HK-2 (cell line): ENCODE data around the gene UACA.
A peak's percentile ranks its signal among the peaks of the same experiment; 100 is the strongest.
"Not testable (repeated sequence)": the region's sequence is repeated elsewhere in the genome, so short reads cannot be mapped to it uniquely, and the experiment has no call there.

Source experiments
- DNase-seq: peaks from one replicate; pipeline ENCODE4 v3.0.0-alpha.2; 2018; ENCODE audit not compliant: unreplicated experiment

Gene UACA, protein sequence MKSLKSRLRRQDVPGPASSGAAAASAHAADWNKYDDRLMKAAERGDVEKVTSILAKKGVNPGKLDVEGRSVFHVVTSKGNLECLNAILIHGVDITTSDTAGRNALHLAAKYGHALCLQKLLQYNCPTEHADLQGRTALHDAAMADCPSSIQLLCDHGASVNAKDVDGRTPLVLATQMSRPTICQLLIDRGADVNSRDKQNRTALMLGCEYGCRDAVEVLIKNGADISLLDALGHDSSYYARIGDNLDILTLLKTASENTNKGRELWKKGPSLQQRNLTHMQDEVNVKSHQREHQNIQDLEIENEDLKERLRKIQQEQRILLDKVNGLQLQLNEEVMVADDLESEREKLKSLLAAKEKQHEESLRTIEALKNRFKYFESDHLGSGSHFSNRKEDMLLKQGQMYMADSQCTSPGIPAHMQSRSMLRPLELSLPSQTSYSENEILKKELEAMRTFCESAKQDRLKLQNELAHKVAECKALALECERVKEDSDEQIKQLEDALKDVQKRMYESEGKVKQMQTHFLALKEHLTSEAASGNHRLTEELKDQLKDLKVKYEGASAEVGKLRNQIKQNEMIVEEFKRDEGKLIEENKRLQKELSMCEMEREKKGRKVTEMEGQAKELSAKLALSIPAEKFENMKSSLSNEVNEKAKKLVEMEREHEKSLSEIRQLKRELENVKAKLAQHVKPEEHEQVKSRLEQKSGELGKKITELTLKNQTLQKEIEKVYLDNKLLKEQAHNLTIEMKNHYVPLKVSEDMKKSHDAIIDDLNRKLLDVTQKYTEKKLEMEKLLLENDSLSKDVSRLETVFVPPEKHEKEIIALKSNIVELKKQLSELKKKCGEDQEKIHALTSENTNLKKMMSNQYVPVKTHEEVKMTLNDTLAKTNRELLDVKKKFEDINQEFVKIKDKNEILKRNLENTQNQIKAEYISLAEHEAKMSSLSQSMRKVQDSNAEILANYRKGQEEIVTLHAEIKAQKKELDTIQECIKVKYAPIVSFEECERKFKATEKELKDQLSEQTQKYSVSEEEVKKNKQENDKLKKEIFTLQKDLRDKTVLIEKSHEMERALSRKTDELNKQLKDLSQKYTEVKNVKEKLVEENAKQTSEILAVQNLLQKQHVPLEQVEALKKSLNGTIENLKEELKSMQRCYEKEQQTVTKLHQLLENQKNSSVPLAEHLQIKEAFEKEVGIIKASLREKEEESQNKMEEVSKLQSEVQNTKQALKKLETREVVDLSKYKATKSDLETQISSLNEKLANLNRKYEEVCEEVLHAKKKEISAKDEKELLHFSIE (N-terminal part only)

DNA sequence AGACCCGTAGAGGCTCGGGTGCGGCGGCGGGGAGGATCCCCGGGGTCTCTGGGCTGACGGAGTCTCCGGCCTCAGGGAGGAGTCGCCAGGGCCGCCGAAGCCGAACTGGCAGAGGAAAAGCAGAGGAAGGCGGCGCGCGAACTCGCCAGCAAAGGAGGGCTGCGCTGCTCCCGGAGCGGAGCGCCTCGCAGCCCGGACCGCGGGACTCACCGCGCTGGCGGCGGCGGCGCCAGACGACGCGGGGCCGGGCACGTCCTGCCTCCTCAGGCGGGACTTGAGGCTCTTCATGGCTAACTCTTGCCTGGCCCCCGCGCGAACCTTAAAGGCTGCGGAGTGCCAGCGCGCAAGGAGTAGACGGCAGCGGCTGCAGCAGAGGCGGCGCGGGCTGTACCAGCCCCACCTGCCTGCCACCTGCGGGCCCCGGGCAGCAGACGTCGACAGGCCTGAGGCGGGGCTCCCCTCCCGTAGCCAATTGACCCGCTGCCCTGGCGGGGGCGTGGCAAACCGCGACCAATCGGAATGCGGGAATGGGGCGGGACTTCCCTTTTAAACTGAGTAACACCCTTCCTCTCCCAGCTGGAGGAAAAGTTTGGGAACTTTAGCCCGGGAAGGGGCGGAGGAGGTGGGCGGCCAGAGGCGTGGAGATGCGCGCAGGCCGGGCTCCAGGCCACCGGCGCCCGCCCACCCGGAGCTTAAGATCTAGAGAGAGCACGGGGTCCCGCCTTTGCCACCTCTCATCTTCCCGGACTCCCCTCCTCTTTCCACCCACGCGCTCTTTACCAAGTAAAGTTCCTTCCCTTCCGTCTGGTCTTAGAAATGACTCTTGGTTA lies at the start of gene UACA:
UACA (minus strand) TSS at position 439 of the 830 bp plus-strand sequence; CDS start at position 288, 151 bp downstream.
- DNase-seq = peak; percentile 97

DNA sequence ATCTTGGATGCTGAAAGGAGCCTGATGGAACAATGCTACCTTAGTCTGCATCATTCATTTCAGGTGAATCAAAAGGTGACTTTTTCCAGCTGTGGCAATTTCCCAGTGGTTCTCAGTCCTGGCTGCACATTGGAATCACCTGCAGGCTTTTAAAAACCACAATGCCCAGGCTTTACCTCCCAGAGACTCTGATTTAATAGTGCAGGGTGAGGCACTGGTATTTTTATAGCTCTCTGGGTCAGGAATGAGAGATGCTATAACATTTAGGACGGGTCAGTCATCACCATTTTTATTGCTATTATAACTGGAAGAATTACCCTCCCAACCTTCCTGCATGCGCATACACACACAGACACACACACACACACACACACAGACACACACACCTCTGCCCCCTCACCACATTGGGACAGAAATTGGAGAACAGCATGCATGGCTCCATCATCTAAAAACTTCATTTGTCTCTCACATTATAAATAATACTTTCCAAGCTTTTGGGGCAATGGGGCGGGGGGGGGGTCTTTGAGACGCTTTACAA lies 49.5 kb upstream of the UACA start:
- DNase-seq = no peak

DNA sequence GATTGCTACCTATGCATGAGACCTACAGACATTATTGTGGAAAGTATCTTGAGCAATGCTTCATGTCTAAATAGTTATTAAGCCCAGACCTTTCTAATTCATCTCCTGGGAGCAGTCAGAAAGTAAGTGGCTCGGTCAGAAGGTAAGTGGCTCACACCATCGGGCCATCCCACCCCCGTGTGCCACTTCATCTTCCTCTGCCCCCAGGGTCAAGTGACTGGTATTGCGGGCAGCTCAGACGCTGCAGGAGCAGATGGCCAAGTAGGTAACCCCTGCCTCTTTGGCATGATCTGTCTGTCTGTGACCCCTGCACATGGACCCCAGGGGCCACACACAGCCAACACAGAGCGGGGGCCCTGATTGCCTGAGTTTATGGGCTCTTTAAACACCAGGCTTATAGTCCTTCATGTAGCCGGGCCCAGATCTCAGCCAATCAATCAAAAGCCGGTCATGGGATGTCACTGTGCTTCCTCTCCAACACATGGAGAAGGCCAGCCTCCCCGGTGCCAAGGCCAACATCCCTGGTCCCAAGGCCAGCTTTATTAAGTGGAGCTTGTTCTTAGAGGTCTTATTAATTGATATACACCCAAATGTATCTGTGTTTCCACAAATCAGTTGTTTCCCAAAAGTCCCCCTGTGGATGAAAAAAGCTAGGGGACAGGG lies 47.7 kb upstream of the UACA start:
- DNase-seq = no peak

DNA sequence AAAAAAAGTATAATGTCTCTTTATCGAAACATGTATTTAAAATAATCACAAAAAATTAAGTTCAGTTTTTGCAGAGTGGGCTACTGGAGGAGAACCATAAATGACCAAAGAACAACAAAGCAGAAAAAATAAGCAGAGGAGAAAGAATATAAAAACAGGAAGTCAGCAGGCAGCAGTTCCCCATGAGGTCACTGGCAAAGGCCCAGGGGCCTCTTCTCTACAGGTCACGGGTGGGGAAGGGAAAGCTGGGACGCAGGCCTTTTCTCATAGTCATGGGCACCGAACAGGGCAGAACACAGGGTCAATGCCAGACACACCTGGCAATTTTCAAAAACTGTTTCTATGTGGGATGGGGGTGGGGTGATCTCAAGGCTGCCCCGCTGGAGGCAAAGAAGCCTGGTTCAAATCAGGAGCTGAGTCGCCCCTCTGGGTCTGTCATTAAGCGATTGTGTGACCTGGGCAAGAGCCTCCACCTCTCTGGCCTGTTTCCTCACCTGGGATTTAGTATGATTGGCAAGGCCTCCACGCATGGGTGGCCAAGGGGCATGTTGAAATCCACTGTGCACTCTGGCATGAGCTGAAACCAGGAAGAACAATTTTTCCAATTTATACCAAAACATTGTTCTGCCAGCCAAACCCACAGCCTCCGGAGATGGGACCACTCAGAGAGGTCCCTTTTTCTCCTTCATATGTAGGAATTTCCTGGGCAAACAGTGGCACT lies 43.8 kb upstream of the UACA start:
- no peak for DNase-seq

DNA sequence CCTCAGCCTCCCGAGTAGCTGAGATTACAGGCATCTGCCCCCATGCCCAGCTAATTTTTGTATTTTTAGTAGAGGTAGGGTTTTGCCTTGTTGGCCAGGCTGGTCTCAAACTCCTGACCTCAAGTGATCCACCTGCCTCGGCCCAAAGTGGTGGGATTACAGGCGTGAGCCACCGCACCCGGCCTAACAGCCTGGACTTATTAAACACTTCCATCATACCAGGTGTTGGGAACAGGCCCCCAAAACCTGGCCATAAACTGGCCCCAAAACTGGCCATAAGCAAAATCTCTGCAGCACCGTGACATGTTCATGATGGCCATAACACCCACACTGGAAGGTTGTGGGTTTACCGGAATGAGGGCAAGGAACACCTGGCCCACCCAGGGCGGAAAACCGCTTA lies 41.0 kb upstream of the UACA start:
- DNase-seq = not testable (repeated sequence)

DNA sequence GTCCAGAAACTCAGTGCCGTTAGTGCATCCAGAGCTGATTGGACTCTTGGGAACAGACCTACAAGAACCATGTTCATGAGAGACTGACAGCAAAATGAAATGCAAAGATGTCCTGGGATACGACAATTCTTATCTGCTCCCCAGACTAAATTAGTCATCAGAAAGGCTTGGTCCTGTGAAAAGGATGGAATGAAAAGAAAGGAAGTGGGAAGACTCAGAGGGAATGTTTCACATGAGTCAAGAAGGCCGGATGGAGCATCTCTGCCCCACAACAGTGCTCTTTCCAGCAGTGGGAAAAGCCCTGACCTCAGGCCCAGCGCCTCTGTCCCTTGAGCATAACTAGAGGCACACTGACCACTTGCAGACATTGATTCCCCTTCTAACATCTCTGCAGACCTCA lies 39.3 kb upstream of the UACA start:
- DNase-seq = no peak

DNA sequence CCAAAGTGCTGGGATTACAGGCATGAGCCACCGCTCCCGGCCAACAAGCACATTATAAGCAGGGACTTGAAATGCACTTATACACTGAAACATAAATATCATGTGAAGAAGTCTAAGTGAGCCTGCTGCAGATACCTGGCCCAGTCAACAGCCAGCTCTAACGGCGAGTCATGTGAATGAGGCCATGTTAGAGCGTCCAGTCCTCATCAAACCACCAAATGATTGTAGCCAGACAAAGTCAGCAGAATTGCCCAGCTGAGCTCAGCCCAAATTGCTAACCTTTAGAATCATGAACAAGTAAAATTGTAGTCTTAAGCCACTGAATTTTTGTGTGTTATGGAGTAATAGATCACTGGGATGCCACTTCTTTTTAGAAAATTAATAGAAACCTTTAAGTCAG lies 37.8 kb upstream of the UACA start:
- no peak for DNase-seq

DNA sequence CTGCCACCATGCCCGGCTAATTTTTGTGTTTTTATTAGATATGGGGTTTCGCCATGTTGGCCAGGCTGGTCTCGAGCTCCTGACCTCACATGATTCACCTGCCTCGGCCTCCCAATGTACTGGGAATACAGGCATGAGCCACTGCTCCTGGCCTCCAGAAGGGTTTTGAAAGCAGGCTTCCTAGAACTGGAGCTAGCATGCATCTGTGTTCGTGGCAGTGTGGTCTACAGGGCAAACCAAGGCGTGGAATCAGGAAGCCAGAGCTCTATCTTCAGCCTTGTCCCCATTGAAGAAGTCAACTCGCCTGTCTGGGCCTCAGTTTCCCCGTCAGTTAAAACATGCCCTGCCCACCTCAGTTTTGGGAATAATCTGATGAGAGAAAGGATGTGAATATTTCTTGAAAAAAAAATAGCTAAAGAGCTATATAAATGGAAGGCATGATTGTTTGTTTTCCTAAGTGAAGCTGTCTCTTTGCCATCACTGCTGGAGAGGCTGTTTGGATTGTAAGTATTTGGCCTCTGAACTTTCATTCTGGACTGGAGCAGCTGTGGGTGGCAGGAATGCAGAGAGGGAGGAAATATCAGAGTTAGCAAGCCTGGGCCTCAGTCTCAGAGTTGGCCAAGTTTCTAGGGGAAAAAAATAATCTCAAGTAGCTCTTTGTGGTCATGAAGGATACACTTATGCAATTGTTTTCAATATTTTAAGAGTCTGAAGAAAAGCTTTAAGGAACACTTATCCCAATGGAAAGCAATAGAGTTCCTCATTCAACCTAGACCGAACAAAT lies 36.5 kb upstream of the UACA start:
- DNase-seq = no peak

DNA sequence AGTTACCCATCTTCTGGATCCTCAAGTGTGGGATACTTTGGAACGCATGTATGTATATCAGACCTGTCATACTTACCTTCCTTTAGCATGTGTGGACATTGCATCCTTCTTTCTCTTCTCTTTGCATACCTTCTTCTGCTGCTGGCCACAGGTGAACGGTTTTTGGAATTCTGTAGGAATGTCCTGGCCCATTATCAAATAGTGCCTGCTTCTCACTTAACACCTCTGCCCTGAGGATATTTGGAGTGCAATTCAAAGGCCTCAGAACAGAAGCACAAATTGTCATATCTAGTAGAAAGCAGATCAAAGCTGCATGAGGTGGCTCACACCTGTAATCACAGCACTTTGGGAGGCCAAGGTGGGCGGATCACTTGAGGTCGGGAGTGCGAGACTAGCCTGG lies 34.1 kb upstream of the UACA start:
- DNase-seq = no peak

DNA sequence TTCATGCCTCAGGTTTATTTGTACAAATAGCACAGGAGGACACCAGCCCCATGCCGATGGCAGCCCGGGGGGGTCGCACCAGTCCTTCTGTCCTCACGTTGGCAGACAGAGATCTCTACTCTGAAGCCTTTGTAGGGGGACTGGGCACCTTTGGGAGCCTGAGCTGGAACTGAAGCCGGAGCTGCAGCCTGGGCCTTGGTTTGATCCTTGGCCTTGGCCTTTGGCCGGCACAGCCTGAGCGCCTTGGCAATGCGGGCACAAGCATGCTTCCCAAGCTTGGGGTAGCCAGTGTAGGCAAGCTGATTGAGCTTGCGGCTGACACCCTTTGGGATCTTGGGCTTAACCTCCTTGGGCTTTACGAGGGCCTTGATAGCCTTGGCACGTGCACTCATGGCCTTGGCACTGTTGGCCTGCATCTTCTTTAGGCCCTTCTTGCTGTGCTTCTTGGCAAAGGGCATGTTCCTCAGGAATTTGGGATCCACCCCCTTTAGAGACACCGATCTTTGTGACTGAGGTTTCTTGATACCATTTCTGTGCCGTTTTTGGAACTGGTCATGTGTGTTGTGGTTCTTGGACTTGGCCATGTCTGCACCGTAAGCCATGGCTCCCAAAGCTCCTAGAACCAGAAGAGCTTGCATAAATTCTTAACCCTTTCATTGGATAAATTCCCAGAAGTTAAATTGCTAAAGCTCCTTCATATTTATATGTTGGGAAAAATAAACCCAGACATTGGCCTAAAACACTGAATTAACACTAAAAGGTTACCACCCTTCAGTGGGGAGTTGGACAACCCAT lies 33.4 kb upstream of the UACA start:
- DNase-seq = no peak

DNA sequence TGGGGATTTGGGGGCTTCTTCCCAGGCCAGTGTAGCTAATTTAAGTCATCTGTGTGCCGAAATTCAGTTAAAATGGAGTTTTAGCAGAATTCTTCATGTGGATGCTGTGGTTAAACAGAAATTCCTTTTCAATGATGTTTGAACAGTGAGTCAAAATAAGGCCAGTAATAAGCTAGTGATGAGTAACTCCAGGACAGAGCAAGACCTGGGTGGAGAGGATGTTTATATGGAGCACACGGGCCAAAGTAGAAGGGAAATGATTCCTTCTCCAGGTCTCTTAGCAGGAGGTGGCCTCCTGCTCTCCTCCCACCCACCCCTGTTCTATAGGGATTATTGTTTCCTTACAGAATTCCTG lies 31.9 kb upstream of the UACA start:
- DNase-seq = no peak

DNA sequence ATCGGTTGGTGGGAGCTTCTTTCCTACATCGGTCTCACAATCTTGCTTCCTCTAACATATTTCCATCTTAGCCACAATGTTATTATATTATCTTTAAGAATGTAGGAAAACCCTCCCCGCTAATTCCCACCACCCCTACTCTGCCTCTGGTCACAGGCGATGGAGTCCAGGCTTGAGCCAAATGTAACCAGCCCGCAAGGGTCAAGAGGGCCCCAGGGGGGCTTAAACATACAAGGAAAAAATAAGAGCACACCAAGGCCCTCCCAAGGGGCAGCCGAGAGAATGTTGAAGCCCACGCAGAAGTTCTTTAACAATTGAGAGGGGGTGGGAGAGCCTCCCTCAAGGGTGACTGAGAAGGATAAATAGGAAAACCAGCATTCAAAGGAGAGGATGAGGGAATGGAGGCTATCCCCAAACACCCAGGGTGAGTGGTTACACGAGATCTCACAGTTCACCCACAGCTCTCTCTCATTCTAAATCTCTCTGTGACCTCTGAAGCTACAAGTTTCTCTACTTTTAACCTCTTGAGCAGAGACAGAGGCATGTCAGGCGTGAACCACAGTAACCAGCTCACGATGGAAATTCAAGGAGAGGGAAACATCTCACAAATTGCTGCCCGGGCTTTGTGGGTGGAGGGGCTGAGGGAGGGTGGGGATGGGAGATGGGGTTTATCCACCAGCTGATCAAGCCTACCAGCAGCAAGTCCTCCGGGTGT lies 31.4 kb upstream of the UACA start:
- peak; percentile 51 for DNase-seq

DNA sequence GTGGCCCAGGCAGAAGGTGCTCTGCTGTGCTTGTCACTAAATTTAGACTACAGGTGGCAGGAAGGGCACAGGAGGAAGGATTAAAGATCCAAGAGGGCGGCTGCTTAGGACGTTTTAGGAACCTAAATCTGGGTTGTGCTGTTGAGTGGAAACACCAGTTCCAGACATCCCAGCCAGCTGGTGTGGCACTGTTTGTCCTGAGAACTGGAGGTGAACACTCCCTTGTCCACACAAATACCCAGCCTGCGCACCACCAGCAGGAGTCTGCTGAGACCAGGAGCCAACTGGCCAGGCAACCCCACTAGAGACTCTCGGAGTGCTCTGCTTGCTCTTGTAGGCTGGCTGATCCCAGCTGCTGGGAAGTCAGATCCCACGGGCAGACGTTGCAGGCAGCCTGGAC lies 30.3 kb upstream of the UACA start:
- DNase-seq = no peak

DNA sequence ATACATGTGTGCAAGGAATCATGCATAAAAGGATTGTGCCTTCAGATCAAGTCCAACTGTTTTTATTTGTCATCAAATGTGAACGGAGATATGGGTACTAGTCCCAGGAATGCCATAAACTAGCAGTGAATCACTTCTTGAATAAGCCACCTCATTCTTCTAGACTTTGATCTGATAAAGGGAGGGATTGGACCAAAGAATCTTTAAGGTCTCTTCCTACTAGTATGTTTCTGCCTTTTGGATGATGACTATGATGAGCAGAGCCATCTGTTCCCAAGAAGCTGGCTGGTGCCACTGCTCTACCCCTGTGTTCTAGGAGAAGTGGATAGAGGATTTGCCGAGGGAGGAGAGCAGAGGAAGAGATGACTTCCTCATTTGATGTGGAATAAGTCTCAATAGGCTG lies 28.8 kb upstream of the UACA start:
- no peak for DNase-seq

DNA sequence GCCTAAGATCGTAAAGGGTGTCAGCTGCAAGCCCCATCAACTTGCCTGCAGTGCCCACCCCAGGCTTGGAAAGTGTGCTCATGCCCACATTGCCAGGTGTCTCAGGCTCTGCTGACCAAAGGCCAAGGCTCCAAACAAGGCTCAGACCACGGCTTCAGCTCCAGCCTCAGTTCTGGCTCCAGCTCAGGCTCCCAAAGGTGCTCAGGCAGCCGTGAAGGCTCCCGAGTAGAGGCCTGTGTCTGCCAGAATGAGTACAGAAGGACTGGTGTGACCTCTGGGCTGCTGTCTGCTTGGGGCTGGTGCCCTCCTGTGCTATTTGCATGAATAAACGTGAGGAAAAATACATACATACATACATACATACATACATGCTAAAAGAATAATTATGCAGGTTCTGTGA lies 27.9 kb upstream of the UACA start:
- no peak for DNase-seq

DNA sequence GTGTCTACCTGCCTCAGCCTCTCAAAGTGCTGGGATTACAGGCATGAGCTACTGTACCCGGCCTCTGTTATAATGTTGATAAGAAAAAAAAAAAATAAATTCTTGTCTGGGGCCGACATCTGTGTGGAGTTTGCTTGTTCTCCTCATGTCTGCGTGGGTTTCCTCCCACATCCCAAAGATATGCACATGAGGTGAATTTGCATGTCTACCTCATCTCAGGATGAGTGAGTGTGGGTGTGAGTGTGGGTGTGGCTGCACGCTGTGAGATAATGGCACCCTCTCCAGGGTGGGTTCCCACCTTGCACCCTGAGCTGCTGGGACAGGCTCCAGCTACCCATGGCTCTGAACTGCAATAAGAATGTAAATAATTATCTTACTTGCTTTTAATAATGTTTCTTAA lies 25.9 kb upstream of the UACA start:
- no peak for DNase-seq
